Calu3 (cell line): ENCODE data around the gene FYB1. TPM values are rescaled to one million over a fixed set of nuclear protein-coding genes. Genes with fewer than 3 reads are reported as not detected.

Experiments
- BruUV-seq: library from RNA; stranded (reverse); fragments of 400-500 nt; replicated peaks from 2 replicates; lab custom pipeline; 2021; lab: Mats Ljungman, UMichigan
- CTCF ChIA-PET: fragments of 300-600 bp; sonication (Branson Sonifier 250); formaldehyde crosslinking; loops from one replicate; lab custom pipeline; 2022; ENCODE audit warnings: antibody characterized with exemption; lab: Charles Lee
- DNase-seq: peaks from one replicate; pipeline ENCODE4 v3.0.0; 2022
- H3K27ac Mint-ChIP-seq: one replicate; pipeline ENCODE4 v1.8.0; 2022; ENCODE audit warnings: mixed read lengths; ENCODE audit not compliant: unreplicated experiment
- H3K27me3 Mint-ChIP-seq: one replicate; pipeline ENCODE4 v1.8.0; 2022; ENCODE audit warnings: mixed read lengths; ENCODE audit not compliant: unreplicated experiment
- H3K36me3 Mint-ChIP-seq: one replicate; pipeline ENCODE4 v1.8.0; 2022; ENCODE audit warnings: mild to moderate bottlenecking, moderate library complexity, mixed read lengths; ENCODE audit not compliant: insufficient read depth, unreplicated experiment
- H3K4me1 Mint-ChIP-seq: one replicate; pipeline ENCODE4 v1.8.0; 2022; ENCODE audit warnings: mild to moderate bottlenecking, low read depth, mixed read lengths; ENCODE audit not compliant: unreplicated experiment
- H3K4me3 Mint-ChIP-seq: one replicate; pipeline ENCODE4 v1.8.0; 2022; ENCODE audit warnings: mild to moderate bottlenecking, low read depth, moderate library complexity, mixed read lengths; ENCODE audit not compliant: unreplicated experiment
- H3K9me3 Mint-ChIP-seq: one replicate; pipeline ENCODE4 v1.8.0; 2022; ENCODE audit warnings: low read depth, mixed read lengths; ENCODE audit not compliant: unreplicated experiment
- intact Hi-C: fragments of 100-400 bp; cut with micrococcal nuclease; formaldehyde crosslinking; loops from one replicate; pipeline ENCODE4 v1.10.0; 2022; ENCODE audit not compliant: unreplicated experiment
- total RNA-seq: library from RNA; stranded (reverse); gene quantifications from 2 replicates; pipeline ENCODE4 v1.2.3, GENCODE V29; 2022
- TF ChIP-seq, protein P1 (sequence below): fragments of 200-600 bp; IDR thresholded peaks from one replicate; pipeline ENCODE4 v1.8.0; 2022; ENCODE audit warnings: antibody characterized with exemption; ENCODE audit not compliant: unreplicated experiment

The FYB1 gene
- total RNA-seq, 1 experiment from 2014 or later: 42.8 TPM

DNA sequence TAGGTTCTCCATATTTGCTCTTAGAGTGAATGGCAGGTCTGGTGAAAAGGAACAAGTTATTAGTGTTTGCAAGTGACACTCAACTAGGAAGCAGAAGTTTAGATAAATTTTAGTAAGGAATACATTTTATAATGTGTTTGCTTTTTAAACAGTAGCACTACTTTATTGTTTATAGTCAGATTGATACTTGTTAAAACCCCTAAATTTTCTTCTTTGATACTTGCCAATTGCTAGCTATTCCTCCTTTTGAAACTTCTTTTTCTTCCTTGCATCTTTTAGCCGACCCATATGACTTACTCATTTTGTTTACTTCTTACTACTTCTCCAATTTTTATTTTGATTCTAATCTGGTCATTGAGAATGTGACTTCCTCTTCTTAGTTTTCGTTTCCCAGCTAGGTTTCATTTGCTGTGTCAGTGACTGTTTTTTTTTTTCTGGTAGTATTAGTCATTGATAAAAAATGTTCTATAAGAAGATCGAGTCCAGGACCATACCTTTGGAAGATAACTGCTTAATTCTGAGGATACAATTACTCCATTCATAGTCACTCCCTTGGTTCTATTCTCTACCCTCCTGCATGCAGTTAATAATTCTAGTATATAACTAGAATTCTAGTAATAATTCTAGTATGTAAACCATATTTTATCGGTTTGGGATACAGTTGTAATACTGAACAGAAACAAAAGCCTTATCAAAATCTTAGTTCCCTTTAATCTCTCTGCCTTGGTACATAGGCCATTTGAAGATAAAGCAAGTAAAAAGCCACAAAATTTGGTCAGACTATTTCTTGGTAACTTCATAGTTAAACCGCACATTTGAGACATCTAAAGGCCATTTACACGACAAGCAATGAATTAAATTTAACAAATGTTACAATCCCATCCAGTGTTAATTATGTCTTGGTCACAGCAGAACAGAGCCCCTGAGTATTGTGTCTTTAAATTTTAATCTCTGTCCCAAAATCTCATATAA lies 142.3 kb downstream of the FYB1 start:
- H3K4me3 Mint-ChIP-seq: peak overlapping the region; percentile 42
- H3K27ac Mint-ChIP-seq: peak overlapping the region; percentile 63
- H3K4me1 Mint-ChIP-seq: peaks cover 15% of the 10 kb centered on the region
- H3K36me3 Mint-ChIP-seq: peaks cover 29% of the 10 kb centered on the region
- no peaks in the 10 kb centered on the region for H3K9me3 Mint-ChIP-seq
- no TSS peak for BruUV-seq
- intact Hi-C loops: loop anchor here (2.0 to 5.0 kb wide), 2 partner anchors 24 to 70 kb away; no protein-coding TSS in a partner anchor
- TF ChIP-seq, protein P1, sequence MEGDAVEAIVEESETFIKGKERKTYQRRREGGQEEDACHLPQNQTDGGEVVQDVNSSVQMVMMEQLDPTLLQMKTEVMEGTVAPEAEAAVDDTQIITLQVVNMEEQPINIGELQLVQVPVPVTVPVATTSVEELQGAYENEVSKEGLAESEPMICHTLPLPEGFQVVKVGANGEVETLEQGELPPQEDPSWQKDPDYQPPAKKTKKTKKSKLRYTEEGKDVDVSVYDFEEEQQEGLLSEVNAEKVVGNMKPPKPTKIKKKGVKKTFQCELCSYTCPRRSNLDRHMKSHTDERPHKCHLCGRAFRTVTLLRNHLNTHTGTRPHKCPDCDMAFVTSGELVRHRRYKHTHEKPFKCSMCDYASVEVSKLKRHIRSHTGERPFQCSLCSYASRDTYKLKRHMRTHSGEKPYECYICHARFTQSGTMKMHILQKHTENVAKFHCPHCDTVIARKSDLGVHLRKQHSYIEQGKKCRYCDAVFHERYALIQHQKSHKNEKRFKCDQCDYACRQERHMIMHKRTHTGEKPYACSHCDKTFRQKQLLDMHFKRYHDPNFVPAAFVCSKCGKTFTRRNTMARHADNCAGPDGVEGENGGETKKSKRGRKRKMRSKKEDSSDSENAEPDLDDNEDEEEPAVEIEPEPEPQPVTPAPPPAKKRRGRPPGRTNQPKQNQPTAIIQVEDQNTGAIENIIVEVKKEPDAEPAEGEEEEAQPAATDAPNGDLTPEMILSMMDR: no peak
- CTCF ChIA-PET: no interaction called here
- no peak for DNase-seq
- no peaks in the 10 kb centered on the region for H3K27me3 Mint-ChIP-seq

- H3K27me3 Mint-ChIP-seq: no peaks in the 10 kb centered on the region
- peak overlapping the region; percentile 63 for H3K27ac Mint-ChIP-seq
- peaks cover 19% of the 10 kb centered on the region for H3K4me1 Mint-ChIP-seq
- peak overlapping the region; percentile 42 for H3K4me3 Mint-ChIP-seq
- DNase-seq: no peak
- no TSS peak for BruUV-seq
- peaks cover 29% of the 10 kb centered on the region for H3K36me3 Mint-ChIP-seq
- TF ChIP-seq, protein P1: no peak
- CTCF ChIA-PET: no interaction called here
- H3K9me3 Mint-ChIP-seq: no peaks in the 10 kb centered on the region
- intact Hi-C loops: loop anchor here (2.0 to 5.0 kb wide), 2 partner anchors 25 to 69 kb away; no protein-coding TSS in a partner anchor
Measured at GRCh38 chr5:39076101-39076756, 143.1 kb downstream of the FYB1 start.

GRCh38 chr5:39074017-39074814 lies 145.1 kb downstream of the FYB1 start, which contains the start of gene RICTOR:
TSS of gene RICTOR (minus strand) at chr5:39074399. CDS start at chr5:39074377, 22 bp downstream.
- H3K4me3 Mint-ChIP-seq: peak within 1 kb of the TSS; percentile 83
- peaks cover 8% of the 10 kb centered on the region for H3K4me1 Mint-ChIP-seq
- no peaks in the 10 kb centered on the region for H3K9me3 Mint-ChIP-seq
- peaks cover 33% of the 10 kb centered on the region for H3K36me3 Mint-ChIP-seq
- DNase-seq: peak; percentile 92
- no peaks in the 10 kb centered on the region for H3K27me3 Mint-ChIP-seq
- no TSS peak for BruUV-seq
- intact Hi-C loops: no loop called here
- TF ChIP-seq, protein P1: no peak
- CTCF ChIA-PET: no interaction called here
- H3K27ac Mint-ChIP-seq: peak within 1 kb of the TSS; percentile 63

DNA sequence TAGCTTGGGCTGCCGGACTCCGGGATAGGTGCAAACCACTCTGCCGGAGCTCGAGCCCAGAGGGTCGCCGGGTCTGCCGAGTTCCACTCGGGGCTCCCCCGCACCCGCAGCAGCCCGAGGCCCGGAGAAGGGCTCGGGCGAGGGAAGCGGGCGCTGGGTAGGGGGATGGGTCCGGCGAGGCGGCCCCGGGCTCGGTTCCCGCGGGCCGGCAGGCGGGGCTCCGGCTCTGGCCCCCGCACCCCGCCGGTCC lies 145.7 kb downstream of the FYB1 start:
- peaks cover 8% of the 10 kb centered on the region for H3K4me1 Mint-ChIP-seq
- H3K4me3 Mint-ChIP-seq: peak overlapping the region; percentile 83
- H3K27ac Mint-ChIP-seq: peak overlapping the region; percentile 63
- peaks cover 33% of the 10 kb centered on the region for H3K36me3 Mint-ChIP-seq
- no TSS peak for BruUV-seq
- no peaks in the 10 kb centered on the region for H3K9me3 Mint-ChIP-seq
- no peak for DNase-seq
- H3K27me3 Mint-ChIP-seq: no peaks in the 10 kb centered on the region
- TF ChIP-seq, protein P1: no peak
- CTCF ChIA-PET: no interaction called here
- intact Hi-C loops: no loop called here
